Gastroesophageal sphincter (tissue), 4 donors: ENCODE data around the gene RPS6KB2. TPM values are rescaled to one million over a fixed set of nuclear protein-coding genes. Genes with fewer than 3 reads are reported as not detected.
A peak's percentile ranks its signal among the peaks of the same experiment; 100 is the strongest.

ENCODE experiments used
- ATAC-seq: fragments of 150-250 bp; one replicate; pipeline ENCODE4 v1.9.1; 2016; ENCODE audit warnings: mild to moderate bottlenecking, moderate library complexity
- H3K27ac ChIP-seq, 4 donors: fragments of 200-600 bp; sonication (generic) in 3 of 4; 1 replicate in 3 of 4; 2 replicates in 1 of 4; pipeline ENCODE4 v1.5.1; 2016 to 2019
- H3K27me3 ChIP-seq: fragments of 200-600 bp; sonication (generic); one replicate; pipeline ENCODE4 v1.5.1; 2019
- H3K36me3 ChIP-seq, 2 donors: fragments of 200-600 bp; sonication (generic); one replicate each; pipeline ENCODE4 v1.5.1; 2019; ENCODE audit warnings: control low read depth in 1 of 2
- H3K4me1 ChIP-seq, 3 donors: fragments of 200-600 bp; sonication (generic); 1 replicate in 2 of 3; 2 replicates in 1 of 3; pipeline ENCODE4 v1.5.1; 2016 to 2019; ENCODE audit warnings: control low read depth in 2 of 3
- H3K4me3 ChIP-seq, 2 donors: fragments of 200-600 bp; sonication (generic); one replicate each; pipeline ENCODE4 v1.5.1; 2019; ENCODE audit warnings: mild to moderate bottlenecking in 1 of 2, moderate library complexity in 1 of 2
- H3K9me3 ChIP-seq, 3 donors: fragments of 200-600 bp; sonication (generic); one replicate each; pipeline ENCODE4 v1.5.1; 2017 to 2019; ENCODE audit warnings: control low read depth in 2 of 3
- EP300 ChIP-seq: sonication (generic); formaldehyde crosslinking; IDR thresholded peaks from one replicate; pipeline ENCODE4 v1.6.1; 2017; ENCODE audit warnings: antibody characterized with exemption, mild to moderate bottlenecking
- POLR2A ChIP-seq, 2 donors: fragments of 450-650 bp; IDR thresholded peaks; one replicate each; pipeline ENCODE4 v1.6.1; 2017; ENCODE audit warnings: antibody characterized with exemption in 2 of 2, mild to moderate bottlenecking in 2 of 2, moderate library complexity in 1 of 2
- POLR2AphosphoS5 ChIP-seq: sonication (generic); formaldehyde crosslinking; IDR thresholded peaks from one replicate; pipeline ENCODE4 v1.6.1; 2017; ENCODE audit warnings: antibody characterized with exemption
- WGBS, 2 donors: methylation state at CpG; one replicate each; pipeline ENCODE4 v1.1.5; 2018; ENCODE audit warnings: low coverage in 1 of 2; 5-methylcytosine and 5-hydroxymethylcytosine counted together
- small RNA-seq, 4 donors: library from RNA; depleted of rRNA; stranded (forward); fragments of <200 nt; gene quantifications; one replicate each; pipeline ENCODE3, GENCODE V24; 2016
- total RNA-seq, 4 donors: library from RNA; depleted of rRNA; stranded (reverse); fragments of >200 nt; gene quantifications; one replicate each; pipeline ENCODE4 v1.1.0, GENCODE V29; 2016
- TF ChIP-seq, protein P1 (sequence below), 4 experiments: fragments of 200-600 bp in 2 of 4; fragments of 450-650 bp in 2 of 4; sonication (generic) in 1 of 4; IDR thresholded peaks; one replicate each; pipeline ENCODE4 v1.5.1; 2017 to 2019; ENCODE audit warnings: antibody characterized with exemption in 4 of 4, mild to moderate bottlenecking in 2 of 4, moderate library complexity in 2 of 4

RPS6KB2 gene
- total RNA-seq, 4 donors from 2014 or later = 35.8 to 49.7 (median 45.6) TPM

DNA sequence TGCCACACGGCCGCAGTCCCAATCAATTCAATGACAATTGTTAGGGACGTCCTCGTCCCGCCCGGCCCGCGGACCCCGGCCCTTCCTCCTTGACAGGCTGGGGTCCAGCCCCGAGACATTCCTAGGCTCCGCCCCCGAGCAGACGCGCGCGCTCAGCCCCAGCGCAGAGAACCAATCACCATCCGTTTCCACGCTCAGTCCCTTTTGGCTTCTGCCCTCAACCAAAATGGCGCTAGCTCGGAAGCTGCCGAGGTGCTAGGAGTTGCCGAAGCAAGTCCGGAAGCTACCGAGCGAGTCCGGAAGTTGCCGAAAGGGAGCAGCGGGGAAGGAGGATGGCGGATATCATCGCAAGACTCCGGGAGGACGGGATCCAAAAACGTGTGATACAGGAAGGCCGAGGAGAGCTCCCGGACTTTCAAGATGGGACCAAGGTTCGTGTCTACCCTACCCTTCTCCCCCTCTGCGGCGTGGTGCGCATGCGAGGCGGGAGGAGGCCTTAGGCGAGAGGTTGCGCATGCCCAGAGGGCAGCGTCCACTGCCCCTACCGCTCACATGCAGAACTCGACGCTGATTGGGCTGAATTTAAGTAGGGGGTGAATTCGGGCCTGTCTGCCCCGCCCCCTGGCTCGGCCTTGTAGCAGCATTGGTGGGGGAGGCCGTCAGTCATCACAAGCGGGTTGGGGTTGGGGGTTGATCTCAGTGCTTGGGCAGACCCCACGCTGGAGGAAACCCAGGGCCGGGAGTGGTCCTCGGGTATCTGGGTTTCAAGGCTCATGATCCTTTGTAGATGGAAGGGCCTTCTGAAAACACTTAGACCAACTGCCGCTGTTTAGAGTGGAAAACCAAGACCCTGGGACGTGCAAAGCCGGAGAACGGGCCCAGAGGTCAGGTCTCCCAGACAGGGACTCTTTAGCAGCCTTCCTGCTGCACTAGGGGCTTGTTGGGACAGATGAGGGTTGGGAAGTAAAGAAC lies 54.8 kb downstream of the RPS6KB2 start, which contains the start of gene AIP:
TSS of gene AIP (plus strand) at position 200 of the 972 bp plus-strand sequence. CDS start at position 333, 133 bp downstream.
- Histone ChIP-seq H3K4me3 (peak within 1 kb of the TSS; percentile 59 to 81), H3K27ac (peak within 1 kb of the TSS; percentile 74 to 90 (median 84)), H3K4me1 (peaks cover 0 to 42% (median 18%) of the 10 kb centered on the region in 3 donors), H3K36me3 (peaks cover 0 to 16% of the 10 kb centered on the region in 2 donors), H3K9me3 (no peaks in the 10 kb centered on the region), H3K27me3 (no peaks in the 10 kb centered on the region)
- 0 to 14% methylated on average over 11 to 38 of the region's 60 CpGs for WGBS, 2 donors
- ATAC-seq = peak; percentile 99
- TF ChIP-seq EP300 = no peak
- TF ChIP-seq, protein P1, sequence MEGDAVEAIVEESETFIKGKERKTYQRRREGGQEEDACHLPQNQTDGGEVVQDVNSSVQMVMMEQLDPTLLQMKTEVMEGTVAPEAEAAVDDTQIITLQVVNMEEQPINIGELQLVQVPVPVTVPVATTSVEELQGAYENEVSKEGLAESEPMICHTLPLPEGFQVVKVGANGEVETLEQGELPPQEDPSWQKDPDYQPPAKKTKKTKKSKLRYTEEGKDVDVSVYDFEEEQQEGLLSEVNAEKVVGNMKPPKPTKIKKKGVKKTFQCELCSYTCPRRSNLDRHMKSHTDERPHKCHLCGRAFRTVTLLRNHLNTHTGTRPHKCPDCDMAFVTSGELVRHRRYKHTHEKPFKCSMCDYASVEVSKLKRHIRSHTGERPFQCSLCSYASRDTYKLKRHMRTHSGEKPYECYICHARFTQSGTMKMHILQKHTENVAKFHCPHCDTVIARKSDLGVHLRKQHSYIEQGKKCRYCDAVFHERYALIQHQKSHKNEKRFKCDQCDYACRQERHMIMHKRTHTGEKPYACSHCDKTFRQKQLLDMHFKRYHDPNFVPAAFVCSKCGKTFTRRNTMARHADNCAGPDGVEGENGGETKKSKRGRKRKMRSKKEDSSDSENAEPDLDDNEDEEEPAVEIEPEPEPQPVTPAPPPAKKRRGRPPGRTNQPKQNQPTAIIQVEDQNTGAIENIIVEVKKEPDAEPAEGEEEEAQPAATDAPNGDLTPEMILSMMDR (IDR thresholded peaks at IDR 0.05) = peak in 3 of 4 experiments; percentile 22 to 60 (median 60)
- peak in 1 of 2 donors; percentile 52 for TF ChIP-seq POLR2A (IDR thresholded peaks at IDR 0.05)
- peak; percentile 60 for TF ChIP-seq POLR2AphosphoS5

DNA sequence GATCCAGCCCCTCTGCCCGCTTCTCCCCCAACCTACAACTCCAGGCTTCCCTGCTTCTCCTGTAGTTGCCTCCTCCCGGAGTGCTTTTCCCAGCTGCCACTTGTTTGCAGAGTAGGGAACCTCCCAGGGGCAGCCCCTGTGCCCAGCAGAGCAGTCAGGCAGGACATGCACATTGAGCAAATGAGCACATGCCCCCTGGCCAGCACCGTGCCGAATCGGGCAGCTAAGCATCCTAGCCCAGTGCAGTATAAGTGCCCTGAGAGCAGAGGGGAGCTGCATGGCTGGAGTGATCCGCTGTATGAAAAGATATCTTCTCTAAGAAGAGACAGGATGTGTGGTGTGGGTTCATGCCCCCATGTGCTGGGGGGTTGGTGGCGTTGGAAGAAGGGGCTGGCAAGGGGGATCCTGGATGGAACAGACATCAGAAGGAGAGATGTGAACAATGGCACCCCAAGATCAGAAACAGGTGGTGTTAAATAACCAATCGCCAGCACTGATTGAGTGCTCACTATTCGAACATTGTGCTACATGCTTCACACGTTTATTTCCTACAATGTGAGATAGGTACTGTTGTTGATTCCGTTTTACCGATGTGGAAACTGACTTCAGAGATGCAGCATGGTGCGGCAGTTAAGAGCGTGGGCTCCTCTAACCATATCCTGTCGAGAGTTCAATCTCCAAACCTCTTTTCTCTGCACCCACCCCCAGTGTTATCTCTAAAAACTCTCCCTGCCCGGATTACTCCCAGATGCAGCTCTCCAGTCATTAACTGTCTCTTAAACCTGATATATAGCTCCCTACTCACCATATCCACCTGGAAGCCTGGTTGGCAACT lies 55.8 kb downstream of the RPS6KB2 start:
- Histone ChIP-seq H3K27me3 (no peaks in the 10 kb centered on the region), H3K27ac (peak overlapping the region in 3 of 4 donors; percentile 83 to 90 (median 85)), H3K9me3 (no peaks in the 10 kb centered on the region), H3K4me1 (peaks cover 0 to 42% (median 18%) of the 10 kb centered on the region in 3 donors), H3K4me3 (peak overlapping the region in 1 of 2 donors; percentile 59), H3K36me3 (peaks cover 0 to 23% of the 10 kb centered on the region in 2 donors)
- no peak for ATAC-seq
- WGBS, 2 donors = 79 to 91% methylated on average over 9 to 10 of the region's 16 CpGs
- TF ChIP-seq, protein P1 (IDR thresholded peaks at IDR 0.05) = no peak
- TF ChIP-seq EP300 = no peak
- TF ChIP-seq POLR2A (IDR thresholded peaks at IDR 0.05) = no peak
- no peak for TF ChIP-seq POLR2AphosphoS5

DNA sequence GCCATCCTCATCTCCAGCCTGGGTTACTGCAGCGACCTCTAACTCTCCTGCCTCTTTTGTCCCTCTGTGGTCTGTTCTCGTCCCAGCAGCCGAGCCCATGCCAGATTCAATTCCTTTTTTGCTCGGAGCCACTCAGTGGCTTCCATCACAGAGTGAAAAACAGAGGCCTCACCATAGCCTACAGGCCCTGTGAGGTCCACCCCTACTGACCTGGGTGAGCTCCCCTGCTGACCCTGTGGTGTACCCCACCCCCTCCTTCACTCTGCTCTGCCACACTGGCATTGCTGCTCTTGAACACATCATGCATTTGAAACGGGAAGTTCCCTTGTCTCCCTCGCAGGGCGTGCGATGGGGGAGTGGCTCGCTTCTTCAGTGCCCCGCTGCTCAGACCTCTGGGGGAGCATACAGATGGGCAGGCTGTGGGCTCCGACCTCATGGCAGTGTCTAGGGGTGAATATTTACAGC lies 56.6 kb downstream of the RPS6KB2 start:
- peak overlapping the region in 1 of 4 donors; percentile 2 for H3K27ac ChIP-seq
- H3K27me3 ChIP-seq = no peaks in the 10 kb centered on the region
- H3K4me3 ChIP-seq = no peak overlapping the region
- H3K9me3 ChIP-seq = no peaks in the 10 kb centered on the region
- H3K4me1 ChIP-seq = peaks cover 0 to 42% (median 18%) of the 10 kb centered on the region in 3 donors
- peaks cover 0 to 32% of the 10 kb centered on the region in 2 donors for H3K36me3 ChIP-seq
- no peak for ATAC-seq
- 58 to 86% methylated on average over 9 to 11 of the region's 11 CpGs for WGBS, 2 donors
- no peak for TF ChIP-seq POLR2AphosphoS5
- TF ChIP-seq, protein P1 (IDR thresholded peaks at IDR 0.05) = no peak
- no peak for TF ChIP-seq POLR2A (IDR thresholded peaks at IDR 0.05)
- no peak for TF ChIP-seq EP300

Small RNA genes within 50 kb of the gene (small RNA-seq; reads per million reads assigned to genes)
- gene RNU6-1238P = 0 reads per million in 4 donors

Other genes with a start within 250 kb of the RPS6KB2 start
- gene GRK2, start 162.0 kb upstream of the RPS6KB2 start, total RNA-seq = 10 to 100 TPM; 44.0 to 76.9 (median 64.8) TPM
- gene ANKRD13D, start 139.2 kb upstream of the RPS6KB2 start, total RNA-seq = 10 to 100 TPM; 25.6 to 61.6 (median 32.3) TPM
- 10 to 100 TPM; 33.9 to 58.4 (median 41.9) TPM for gene SSH3, start 125.0 kb upstream of the RPS6KB2 start, total RNA-seq
- 10 to 100 TPM; 65.7 to 87.3 (median 74.4) TPM for gene POLD4, start 74.9 kb upstream of the RPS6KB2 start, total RNA-seq
- 10 to 100 TPM in 1 of 4 donors, 1 to 10 TPM in 3; 6.1 to 21.7 (median 9.4) TPM for gene CLCF1, start 54.9 kb upstream of the RPS6KB2 start, total RNA-seq
- gene RAD9A, start 36.5 kb upstream of the RPS6KB2 start, total RNA-seq = 10 to 100 TPM in 2 of 4 donors, 1 to 10 TPM in 2; 8.5 to 16.0 (median 11.1) TPM
- 10 to 100 TPM; 49.9 to 78.6 (median 63.4) TPM for gene PPP1CA, start 26.6 kb upstream of the RPS6KB2 start, total RNA-seq
- gene TBC1D10C, start 24.4 kb upstream of the RPS6KB2 start, total RNA-seq = 1 to 10 TPM in 3 of 4 donors, under 1 TPM in 1; 0.30 to 2.0 (median 1.5) TPM
- 1 to 10 TPM in 3 of 4 donors, under 1 TPM in 1; 0.73 to 3.3 (median 1.6) TPM for gene CARNS1, start 12.8 kb upstream of the RPS6KB2 start, total RNA-seq
- 1 to 10 TPM; 3.5 to 6.4 (median 4.2) TPM for gene PTPRCAP, start 9.2 kb downstream of the RPS6KB2 start, total RNA-seq
- 10 to 100 TPM; 48.3 to 82.4 (median 67.6) TPM for gene CORO1B, start 15.0 kb downstream of the RPS6KB2 start, total RNA-seq
- not detected for gene GPR152, start 24.2 kb downstream of the RPS6KB2 start, total RNA-seq
- gene CABP4, start 26.9 kb downstream of the RPS6KB2 start, total RNA-seq = 1 to 10 TPM in 1 of 4 donors, under 1 TPM in 3; 0.13 to 2.4 (median 0.77) TPM
- gene TMEM134, start 40.8 kb downstream of the RPS6KB2 start, total RNA-seq = 10 to 100 TPM; 22.2 to 35.2 (median 32.5) TPM
- gene AIP, start 54.5 kb downstream of the RPS6KB2 start, total RNA-seq = 10 to 100 TPM; 65.4 to 87.5 (median 78.1) TPM
- gene PITPNM1, start 76.9 kb downstream of the RPS6KB2 start, total RNA-seq = 10 to 100 TPM in 3 of 4 donors, 1 to 10 TPM in 1; 9.5 to 18.7 (median 15.4) TPM
- gene CDK2AP2, start 79.7 kb downstream of the RPS6KB2 start, total RNA-seq = 10 to 100 TPM; 29.1 to 69.3 (median 53.9) TPM
- not detected for gene CABP2, start 95.0 kb downstream of the RPS6KB2 start, total RNA-seq
- 100 to 1,000 TPM; 514 to 845 (median 628) TPM for gene GSTP1, start 155.3 kb downstream of the RPS6KB2 start, total RNA-seq
- gene NDUFV1, start 178.4 kb downstream of the RPS6KB2 start, total RNA-seq = 100 to 1,000 TPM; 154 to 249 (median 180) TPM
- gene NUDT8, start 201.4 kb downstream of the RPS6KB2 start, total RNA-seq = 10 to 100 TPM in 1 of 4 donors, 1 to 10 TPM in 3; 2.4 to 18.5 (median 4.6) TPM
- gene TBX10, start 211.3 kb downstream of the RPS6KB2 start, total RNA-seq = not detected
- gene ACY3, start 222.2 kb downstream of the RPS6KB2 start, total RNA-seq = not detected
- gene ALDH3B2, start 246.1 kb downstream of the RPS6KB2 start, total RNA-seq = 1 to 10 TPM in 1 of 4 donors, not detected in 3; 3.4 TPM